Subcutaneous adipose tissue (tissue), 4 donors: ENCODE data around the gene MRAS. TPM values are rescaled to one million over a fixed set of nuclear protein-coding genes. Genes with fewer than 3 reads are reported as not detected.

Experiments used
- CTCF ChIP-seq: fragments of 450-650 bp; IDR thresholded peaks from one replicate; pipeline ENCODE4 v1.5.1; 2016; ENCODE audit warnings: low read depth, mild to moderate bottlenecking, control low read depth, antibody characterized with exemption, moderate library complexity
- total RNA-seq, 4 donors: library from RNA; depleted of rRNA; stranded (reverse); fragments of >200 nt; gene quantifications; one replicate each; pipeline ENCODE4 v1.1.0, GENCODE V29; 2016

Gene MRAS
- total RNA-seq, 4 donors from 2014 or later = 121 to 219 (median 148) TPM

- TF ChIP-seq CTCF = no peak
Measured at GRCh38 chr3:138369151-138369900, 20.9 kb downstream of the MRAS start.

DNA sequence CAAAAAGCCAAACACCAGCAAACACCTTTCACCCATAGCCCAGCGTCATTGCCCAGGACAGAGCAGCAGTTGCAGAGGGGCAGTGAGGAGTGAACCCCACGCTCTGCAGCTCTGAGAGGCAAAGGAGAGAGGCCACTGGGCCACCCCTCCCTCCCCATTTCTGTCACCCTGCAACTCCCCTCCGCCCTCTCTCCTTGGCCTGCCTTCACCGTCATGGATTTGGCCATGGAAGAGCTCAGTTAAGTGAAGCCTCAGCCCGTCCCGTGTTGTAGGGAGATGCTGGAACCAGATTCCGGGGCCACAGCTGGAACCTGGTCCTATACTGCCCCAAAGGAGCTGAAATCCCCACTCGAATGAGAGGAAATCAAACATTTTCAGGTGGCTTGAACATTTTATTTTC lies 21.9 kb downstream of the MRAS start:
- TF ChIP-seq CTCF = no peak

- TF ChIP-seq CTCF = no peak
Measured at GRCh38 chr3:138371070-138371965, 22.9 kb downstream of the MRAS start.

GRCh38 chr3:138373087-138373735 lies 24.8 kb downstream of the MRAS start:
- no peak for TF ChIP-seq CTCF

- TF ChIP-seq CTCF = no peak
Measured at GRCh38 chr3:138373736-138374094, 25.3 kb downstream of the MRAS start.

GRCh38 chr3:138374573-138375134 lies 26.3 kb downstream of the MRAS start:
- no peak for TF ChIP-seq CTCF

DNA sequence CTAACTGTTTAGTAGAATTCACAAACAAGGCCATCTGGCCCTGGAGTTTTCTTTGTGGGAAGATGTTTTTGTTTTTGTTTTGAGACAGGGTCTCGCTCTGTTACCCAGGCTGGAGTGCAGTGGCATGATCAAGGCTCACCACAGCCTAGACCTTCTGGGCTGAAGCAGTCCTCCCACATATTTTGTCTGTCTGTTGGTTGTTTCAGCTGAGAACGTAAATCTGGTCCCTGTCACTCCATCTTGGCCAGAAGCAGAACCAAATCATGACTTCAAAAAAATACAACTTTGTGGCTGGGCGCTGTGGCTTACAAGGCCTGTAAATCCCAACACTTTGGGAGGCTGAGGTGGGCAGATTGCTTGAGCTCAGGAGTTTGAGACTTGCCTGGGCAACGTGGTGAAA lies 27.1 kb downstream of the MRAS start:
- no peak for TF ChIP-seq CTCF
